Activated T-helper 1 cell treated with Interleukin-2 at 50 U/mL for 16 hours (primary cell): ENCODE data around the gene NDFIP1.
"Not testable (repeated sequence)": the region's sequence is repeated elsewhere in the genome, so short reads cannot be mapped to it uniquely, and the experiment has no call there.

ENCODE experiments used
- DNase-seq: peaks from one replicate; pipeline ENCODE4 v3.0.0-alpha.2; 2020; ENCODE audit warnings: low read depth

The NDFIP1 gene

DNA sequence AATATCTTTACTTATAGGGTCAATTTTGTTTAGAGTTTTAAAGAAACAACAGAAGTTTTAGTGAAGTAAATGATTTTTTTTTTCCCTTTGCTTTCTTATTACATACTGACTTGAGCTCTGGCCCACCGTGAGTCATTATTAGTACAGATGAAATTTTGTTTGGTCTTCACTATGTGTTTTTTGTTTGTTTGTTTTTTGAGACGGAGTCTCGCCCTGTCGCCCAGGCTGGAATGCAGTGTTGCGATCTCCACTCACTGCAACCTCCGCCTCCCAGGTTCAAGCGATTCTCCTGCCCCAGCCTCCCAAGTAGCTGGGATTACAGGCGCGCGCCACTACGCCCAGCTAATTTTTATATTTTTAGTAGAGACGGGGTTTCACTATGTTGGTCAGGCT lies 45.9 kb downstream of the NDFIP1 start:
- DNase-seq, result not testable (repeated sequence)

DNA sequence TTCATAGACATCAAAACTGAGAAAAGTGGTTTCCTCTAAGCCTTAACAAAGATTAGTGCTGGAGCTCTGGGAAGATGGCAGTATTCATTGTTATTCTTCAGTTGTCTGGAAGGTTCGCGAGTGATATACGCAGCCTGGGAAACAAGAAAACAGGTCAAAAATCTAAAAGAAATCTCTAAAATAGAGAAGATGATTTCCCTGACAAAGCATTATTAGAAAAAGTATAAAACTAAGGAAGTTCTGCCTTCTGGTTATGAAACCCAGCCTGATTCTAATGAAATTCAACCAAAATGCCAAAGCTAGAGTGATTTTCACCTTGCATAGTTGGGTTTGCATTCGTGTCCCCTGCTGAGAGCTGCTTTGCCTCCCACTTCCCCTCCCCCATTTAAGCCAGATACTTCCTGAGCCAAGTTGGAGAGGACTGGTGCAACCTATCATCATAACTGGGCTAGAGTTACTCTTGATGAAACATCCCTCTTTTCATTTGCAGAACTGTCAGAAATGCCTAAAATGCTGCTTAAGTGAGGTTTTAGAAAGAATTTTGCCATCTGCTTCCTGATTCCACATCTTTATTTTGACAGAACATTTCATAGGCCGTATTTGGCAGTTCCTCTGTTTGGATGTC lies 48.4 kb downstream of the NDFIP1 start:
- no peak for DNase-seq

DNA sequence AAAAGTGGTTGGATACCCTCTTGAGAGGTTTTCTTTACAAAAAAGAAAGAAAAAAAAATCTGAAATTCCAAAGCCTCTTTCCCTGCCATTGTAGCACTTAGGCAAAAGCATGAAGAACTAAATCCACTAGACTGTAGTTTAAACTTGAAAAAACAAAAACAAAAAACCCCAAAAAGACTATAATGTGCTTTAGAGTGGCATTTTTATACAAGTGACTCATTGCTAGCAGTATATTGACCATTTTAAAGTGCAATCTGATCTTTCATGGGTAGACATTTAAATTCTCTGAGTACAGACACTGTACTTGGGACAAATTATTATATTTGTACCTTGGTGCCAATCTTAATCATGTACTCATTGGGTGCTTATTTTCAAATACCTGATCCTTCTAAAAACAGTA lies 50.8 kb downstream of the NDFIP1 start:
- no peak for DNase-seq

DNA sequence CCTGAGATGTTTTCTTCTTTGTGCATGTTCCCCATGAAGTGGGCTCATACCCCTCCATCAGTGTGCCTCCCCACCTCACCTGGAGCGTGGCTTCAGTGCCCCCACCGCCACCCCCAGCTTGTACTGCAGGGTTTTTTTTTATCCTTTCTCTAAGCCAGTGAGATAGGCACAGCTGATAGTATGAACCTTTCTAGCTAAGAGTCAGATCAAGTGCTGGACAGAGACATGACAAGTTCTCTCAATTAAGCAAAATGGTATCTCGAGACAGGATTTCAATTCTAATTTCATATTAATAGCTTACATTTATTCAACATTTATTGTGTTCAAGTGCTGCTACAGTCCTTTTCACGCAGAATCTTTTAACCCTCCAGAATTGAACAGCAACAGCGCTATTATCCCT lies 55.7 kb downstream of the NDFIP1 start:
- DNase-seq, result no peak

DNA sequence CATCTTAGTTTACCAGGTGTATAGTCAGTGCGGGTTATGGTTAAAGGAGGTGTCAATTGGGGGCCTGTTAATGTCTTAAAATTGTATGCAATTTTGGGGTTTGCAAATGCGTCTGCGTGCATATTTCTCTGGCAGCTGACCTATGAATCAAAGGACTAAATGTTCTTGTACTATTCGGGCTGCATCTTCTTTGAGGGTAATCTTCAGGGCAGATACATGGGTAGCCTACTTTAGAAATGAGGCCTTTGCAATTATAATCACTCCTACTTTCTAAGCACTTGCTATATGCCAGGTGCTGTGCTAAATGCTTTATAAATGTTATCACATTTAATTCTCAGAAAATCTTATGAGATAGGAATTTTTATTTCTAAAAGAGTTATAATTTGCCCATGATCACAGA lies 58.2 kb downstream of the NDFIP1 start:
- DNase-seq, result no peak

DNA sequence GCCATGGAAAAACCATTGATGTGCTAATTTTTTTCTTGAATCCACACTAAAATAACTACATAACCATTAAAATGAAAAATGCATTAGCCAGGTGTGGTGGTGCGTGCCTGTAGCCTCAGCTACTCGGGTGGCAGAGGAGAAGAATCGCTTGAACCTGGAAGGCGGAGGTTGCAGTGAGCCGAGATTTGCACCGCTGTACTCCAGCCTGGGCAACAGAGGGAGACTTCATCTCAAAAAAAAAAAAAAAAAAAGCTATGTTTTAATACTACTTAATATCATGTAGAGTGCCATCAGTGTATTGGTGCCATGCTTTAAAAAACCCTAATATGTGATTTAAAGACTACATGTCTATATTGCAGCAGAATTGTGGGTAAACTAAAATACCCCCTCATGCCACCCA lies 58.9 kb downstream of the NDFIP1 start:
- DNase-seq, result no peak

DNA sequence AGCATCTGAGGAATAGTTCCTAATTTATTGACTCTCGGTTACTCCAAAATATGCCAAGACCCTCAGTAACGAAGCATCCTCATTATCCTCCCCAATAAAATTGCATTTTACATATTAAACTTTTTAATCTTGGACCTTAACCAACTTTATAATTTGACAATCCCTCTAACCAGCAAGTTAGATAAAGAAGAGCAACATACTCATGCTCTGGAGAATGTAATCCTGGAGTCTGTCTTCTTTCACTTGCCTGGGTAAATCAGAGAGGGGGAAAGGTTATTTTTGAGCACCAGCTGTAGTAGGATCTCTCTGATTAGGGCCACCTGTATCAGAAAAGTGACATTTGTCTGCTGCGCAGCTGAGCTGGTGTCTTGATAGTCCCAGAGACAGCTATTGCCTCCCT lies 59.8 kb downstream of the NDFIP1 start:
- DNase-seq, result no peak

DNA sequence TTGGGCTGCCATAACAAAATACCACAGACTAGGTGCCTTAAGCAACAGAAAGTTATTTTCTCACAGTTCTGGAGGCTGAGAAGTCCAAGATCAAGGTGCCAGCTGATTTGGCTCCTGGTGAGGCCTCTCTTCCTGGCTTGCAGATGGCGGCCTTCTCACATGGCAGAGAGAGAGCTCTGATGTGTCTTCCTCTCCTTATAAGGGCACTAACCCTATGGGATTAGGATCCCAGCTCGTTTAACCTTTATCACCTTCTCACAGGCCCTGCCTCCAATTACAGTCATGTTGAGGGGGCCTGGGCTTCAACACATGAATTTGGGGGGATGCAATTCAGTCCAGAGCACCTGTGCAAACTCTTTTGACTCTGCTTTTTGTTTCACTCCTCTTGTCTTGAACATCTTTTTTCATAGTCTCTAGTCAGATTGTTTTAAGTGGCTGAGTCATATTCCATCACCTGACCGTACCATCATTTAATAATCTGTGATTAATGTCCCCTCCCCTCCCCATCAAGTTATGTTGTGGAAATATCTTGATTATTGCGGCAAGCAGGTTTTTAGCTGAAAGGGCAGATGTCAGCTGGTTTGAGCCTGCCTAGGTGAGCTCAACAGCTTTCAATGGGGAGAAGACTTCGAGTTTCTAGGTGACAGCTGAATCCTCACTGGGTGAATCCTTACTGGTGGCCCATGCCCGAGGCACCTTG lies 61.8 kb downstream of the NDFIP1 start:
- no peak for DNase-seq

DNA sequence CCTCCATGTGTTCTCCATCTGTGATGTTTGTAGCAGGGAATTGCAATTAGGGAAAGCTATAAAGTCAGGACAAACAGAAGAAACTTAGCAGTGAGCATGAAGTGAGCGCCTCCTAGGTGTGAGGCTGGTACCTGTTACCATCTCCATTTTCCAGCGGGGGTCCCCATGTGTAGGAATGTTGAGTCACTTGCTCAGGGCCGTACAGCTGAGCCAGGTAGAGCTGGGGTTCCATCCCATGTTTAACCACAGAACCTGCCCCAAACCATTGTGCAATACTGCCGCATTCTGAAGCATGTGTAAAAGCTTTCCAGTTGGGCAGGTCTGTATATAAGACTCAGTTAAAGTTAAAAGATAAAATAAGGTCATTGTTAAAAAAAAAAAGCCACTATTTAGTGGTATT lies 62.7 kb downstream of the NDFIP1 start:
- DNase-seq, result no peak

DNA sequence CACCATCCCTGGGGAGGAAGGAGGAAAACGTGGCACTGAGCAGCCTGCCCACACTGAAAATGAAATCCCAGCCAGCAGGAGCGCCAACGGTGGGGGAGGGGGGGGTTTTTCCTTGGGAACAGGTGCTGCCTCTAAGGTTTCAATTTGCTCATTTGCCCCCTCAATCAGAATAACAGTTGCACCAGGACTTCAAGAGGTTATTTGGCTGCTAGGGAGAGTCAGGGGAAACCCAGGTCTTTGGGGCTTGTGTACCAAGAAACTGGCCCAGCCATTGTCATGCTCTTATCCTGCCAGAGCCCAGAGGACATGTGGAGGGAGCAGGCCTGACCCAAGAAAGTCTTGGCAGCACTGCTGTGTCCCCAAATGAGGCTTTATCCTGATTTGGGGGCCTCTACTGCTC lies 66.5 kb downstream of the NDFIP1 start:
- DNase-seq, result no peak

DNA sequence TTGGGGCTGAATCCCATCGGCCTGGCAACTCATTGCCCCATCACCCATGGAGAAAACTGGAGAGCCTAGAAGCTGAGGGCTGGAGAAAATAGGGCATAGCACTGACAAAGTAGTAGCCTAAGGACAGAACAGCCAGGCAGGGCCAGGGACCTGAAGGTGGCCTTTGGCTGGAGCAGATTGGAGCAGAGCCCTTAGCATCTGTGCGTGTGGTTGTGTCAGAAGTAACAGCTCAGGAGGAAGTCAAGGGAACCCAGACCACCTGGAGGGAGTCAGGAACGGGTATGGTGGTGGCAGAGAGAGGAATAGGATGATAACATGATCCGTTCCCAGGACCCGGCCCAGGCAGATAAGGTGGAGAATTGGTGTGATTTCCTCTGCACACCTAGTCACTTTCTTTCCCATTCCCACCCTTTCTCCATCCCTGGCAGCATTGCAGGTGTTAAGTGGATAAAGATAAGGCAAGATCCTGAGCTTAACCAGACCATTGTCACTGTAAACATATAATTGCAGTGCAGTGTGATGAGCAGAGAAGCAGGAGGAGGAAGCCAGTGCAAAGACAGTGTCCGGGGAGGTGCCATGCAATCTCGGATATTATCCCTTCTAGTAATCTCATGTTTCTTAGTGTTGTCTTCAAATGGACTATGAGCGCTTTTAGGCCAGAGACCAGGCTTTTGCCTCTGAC lies 67.0 kb downstream of the NDFIP1 start:
- no peak for DNase-seq

DNA sequence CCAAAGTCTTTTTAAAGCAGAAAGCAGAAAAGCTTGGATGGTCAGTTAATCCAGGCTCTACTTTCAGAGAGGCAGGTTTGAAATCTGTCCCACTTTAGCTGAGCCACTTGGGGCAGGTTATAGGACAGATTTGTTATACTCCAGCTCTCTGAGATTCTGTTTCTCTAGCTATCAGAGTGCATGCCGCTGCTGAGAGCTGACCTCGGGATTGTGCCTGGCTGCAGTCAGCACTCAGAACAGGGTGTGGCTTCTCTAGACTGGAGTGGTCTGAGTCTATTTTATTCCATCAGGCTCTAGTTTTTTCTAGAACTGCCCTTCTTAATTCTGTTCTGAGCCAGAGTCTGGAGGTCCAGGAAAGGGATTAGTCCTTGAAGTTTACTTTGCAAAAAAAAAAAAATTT lies 67.7 kb downstream of the NDFIP1 start:
- no peak for DNase-seq

DNA sequence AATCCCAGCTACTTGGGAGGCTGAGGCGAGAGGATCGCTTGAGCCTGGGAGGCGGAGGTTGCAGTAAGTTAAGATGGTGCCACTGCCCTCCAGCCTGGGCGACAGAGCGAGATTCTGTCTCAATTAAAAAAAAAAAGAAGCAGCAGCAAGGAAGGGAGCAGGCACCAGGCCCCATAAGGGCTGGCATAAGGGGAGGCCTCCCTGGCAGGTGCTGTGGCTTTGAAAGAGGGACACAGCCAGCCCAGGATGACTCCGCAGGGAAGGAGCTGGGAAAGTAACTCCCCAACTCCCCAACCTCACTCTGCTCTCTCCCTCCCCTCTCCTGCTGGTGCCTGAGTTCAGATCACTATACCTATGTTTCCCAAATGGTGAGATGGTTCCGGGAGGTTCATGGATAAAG lies 70.1 kb downstream of the NDFIP1 start:
- no peak for DNase-seq

DNA sequence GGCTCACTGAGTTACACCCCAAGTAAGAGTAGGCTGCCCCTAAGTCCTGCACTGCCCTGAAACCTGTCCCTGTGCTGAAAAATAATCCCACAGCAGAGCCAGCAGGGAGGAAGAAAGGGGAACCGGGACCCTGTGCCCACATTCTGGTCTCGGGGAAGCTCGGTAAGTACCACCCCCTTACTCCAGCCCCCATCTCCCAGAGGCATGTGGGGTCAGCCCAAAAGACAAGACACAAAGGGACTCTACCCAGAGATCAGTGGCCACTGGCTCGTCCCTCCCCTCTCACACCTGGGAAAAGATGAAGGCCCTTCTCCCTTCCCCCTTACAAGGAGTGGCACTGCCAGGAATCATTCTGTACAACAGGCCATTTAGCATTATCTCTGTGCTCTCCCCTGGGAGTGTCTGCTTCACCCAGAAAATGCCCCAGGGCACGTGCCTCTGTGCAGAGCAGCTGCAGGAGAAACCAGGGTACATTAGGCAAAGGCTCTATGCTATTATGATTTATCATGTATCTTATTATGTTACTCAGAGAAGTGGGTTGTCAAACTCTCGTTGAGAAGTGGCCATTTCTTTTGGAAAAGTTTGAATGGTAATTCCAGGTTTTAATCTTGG lies 71.3 kb downstream of the NDFIP1 start:
- DNase-seq, result no peak

DNA sequence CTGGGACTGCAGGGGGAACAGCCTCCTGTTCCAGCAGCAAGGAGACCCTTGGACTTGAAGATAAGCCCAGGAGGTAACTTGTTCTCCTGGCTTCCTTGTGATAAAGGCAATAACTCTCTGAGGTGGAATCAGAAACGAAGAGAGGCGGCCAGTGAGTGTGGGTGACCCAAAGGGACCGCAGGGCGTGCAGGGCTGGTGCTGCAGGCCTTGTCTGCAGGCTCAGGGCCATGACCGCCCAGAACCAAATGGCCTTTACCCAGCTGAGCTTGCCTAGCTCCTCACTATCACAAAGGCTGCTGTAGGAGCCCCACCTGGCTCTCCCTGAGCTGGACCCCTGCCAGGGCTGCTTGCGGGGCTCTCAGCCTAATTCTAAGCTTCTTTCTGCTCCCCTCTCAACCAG lies 72.5 kb downstream of the NDFIP1 start:
- no peak for DNase-seq

DNA sequence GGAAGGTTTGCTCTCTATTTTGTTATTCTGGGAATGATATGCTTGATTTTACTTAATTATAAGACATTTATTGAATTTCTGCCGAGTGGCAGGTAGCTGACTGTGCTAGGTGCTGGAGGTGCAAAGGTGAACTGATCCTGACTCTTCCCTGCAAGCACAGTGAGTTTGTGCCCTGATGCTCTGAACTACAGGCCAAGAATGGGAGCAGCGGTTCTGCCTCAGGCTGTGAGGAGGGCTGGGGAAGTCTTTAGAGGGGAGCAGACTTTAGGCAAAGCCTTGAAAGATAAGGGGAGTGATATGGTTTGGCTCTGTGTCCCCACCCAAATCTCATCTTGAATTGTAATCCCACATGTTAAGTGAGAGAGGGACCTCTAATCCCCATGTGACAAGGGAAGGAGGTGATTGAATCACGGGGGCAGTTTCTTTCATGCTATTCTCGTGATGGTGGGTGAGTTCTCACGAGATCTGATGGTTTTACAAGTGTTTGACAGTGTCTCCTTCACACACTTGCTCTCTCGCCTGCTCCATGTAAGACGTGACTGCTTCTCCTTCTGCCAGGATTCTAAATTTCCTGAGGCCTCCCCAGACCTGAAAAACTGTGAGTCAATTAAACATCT lies 73.1 kb downstream of the NDFIP1 start:
- no peak for DNase-seq

DNA sequence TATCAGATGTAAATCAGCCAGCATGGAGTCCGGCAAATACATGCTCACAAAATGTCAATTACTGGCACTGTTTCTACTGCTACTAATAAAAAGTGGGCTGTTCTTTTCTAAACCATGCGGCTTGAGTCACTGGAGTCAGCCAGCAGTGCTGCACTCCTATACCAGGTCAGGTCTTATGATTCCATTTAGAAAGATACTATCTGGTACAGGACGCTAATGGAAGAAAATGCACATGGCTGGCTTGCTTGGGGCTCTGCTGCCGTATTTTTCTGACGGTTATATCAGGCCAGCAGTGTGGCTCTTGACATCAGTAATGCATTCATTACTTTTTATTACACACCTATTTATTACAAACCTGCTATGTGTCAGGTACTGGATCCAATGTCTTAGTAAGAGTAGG lies 74.3 kb downstream of the NDFIP1 start:
- DNase-seq, result no peak

DNA sequence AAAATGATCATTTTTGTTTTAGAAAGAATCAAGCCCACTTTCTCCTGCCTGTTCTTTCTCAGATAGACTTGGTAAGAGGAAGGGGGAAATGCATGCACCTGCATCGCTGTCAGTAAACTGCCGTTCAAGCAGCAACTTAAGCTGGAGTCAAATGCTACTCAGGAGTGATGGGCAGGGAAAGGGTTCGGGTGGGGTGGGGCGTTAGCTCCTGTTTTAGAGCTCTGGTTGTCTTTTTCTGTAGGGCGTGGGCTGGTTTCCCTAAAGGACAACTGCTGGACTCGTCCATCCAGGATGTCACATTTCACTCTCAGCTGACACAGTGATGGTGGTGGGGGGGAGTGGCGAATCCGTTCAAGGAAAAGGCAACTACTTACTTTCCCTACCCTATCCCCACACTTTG lies 75.0 kb downstream of the NDFIP1 start:
- DNase-seq, result no peak

DNA sequence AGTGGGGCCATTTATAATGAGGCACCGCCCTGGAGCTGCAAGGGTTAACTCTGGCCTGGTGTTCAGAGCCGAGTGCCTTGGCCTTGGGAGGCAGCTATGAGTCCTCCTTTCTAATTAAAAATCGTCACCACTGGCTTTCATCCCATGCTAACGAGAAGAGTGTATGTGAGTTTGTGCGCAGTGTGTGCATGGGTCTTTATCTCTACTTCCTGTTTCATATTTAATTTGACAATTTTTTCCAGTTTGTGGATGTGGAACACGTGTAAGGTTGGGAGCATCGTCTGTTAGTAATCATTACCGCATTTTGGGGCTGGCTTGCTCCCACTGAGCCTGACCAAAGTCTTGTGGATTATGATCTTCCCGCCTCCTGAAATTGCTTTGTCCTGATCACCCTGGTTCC lies 76.4 kb downstream of the NDFIP1 start:
- no peak for DNase-seq

DNA sequence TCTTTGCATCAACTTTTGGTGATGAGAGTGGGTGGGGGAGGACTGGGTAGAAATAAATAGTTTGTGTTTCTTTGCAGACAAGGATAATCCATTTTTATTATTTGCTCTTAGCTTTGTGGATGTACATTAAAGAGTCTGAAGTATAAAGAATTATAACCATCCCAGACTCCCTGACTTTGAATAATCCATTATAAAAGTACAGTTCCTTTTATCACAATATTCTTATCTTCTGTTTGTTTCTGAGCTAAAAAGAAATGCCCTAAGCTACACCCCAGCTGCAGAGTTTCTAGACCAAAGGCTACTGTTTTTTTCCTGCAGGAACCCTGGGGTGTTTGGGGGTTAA lies 77.9 kb downstream of the NDFIP1 start:
- DNase-seq, result no peak

DNA sequence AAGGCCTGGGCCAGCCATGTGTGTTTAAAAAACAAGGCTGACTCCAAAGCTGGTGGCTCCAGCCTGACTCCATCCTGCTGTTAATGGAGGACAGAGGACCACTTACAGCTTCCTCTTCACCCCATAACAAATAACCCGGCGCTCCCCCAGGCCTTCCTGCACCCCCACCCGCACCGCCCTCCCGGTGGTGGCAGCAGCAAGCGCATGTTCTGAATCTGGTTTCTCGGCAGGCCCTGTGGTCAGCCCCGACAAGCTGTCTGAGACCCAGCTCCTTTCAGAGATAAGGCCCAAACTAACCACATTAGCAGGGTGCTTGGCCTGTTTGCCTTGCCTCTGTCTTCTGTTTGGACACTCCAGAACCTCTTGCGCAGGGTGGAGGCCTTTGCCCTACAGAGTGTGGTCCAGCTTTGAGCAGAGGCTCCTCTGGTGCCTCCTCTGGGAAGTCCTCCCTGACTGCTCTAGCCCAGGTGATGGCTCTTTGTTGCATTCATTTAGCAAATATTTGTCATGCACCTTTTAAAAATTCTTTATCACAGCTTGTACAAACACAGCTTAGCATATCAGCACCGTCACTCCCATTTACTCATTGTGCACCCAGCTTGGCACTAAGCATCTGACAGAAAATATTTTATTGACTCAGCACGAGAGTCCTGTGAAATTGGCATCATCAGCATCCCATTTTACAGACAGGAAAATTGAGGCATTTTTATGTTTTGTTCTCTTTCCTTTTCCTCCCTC lies 78.4 kb downstream of the NDFIP1 start:
- DNase-seq, result no peak

DNA sequence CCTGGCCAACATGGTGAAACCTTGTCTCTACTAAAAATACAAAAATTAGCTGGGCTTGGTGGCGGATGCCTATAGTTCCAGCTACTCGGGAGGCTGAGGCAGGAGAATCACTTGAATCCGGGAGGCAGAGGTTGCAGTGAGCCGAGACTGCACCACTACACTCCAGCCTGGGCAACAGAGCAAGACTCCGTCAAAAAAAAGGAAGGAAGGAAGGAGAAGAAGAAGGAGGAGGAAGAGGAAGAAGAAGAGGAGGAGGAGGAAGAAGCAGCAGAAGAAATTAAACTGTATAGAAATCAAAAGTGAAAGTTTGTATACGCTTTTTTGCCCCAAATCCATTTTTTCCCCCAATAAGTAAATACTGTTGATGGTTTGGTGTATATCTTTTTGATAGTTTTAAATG lies 80.1 kb downstream of the NDFIP1 start:
- DNase-seq, result not testable (repeated sequence)
